ENCODE data around the gene SYT15. TPM values are rescaled to one million over a fixed set of nuclear protein-coding genes. Genes with fewer than 3 reads are reported as not detected.
"Not testable (repeated sequence)": the region's sequence is repeated elsewhere in the genome, so short reads cannot be mapped to it uniquely, and the experiment has no call there.

The SYT15 gene
- total RNA-seq, 1 experiment from 2014 or later = 0.64 TPM

DNA sequence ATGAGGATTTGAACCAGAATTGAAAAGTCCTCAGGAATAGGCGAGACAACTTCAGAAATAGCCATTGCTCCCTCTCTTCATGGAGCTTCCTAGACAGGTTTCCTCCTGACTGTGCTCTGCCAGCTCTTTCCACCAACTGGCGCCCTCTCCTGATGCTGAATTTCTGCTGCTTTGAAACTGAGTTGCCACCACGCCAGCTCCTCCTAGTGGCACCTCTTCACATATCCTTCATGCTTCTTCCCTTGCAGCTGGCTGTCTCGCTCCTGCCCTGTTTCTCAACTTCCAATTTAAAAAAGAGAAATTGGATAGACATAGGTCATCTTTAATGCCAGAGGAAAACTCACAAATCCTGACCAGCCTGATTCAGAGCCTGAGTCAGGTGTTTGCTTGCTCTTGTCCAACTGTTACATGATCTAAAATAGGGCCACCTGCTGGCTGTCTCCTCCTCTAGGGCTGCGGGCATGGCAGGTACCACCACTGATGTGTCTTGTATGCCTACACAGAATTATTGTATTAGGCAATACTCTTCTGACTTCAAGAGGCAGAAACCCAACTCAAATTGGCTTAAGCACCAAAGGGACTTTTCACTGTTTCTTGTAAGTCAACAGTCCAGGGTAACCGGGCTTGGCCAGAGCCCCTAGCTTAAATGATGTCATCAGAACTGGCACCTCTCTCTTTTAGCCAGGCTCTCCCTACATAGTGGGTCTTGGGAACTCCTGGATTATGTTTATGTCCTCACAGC lies 13.2 kb upstream of the SYT15 start:
- H3K27me3 ChIP-seq (replicated peaks; ENCODE audit: insufficient read depth, low read depth, low read length, poor library complexity); BruUV-seq (replicated peaks); CTCF ChIA-PET; H3K4me3 ChIP-seq (ENCODE audit: low read depth, low read length, poor library complexity, severe bottlenecking); H3K4me1 ChIP-seq (ENCODE audit: insufficient read depth, low read length, poor library complexity, severe bottlenecking); H3K9me3 ChIP-seq (ENCODE audit: low read depth, low read length, poor library complexity, severe bottlenecking); H3K36me3 ChIP-seq (ENCODE audit: insufficient read depth, low read length, poor library complexity, severe bottlenecking); POLR2A ChIA-PET (ENCODE audit: low non-redundant PET); H3K27ac ChIP-seq (ENCODE audit: low read depth, low read length, poor library complexity, severe bottlenecking): not testable (repeated sequence)
- DNase-seq (ENCODE audit: low spot score) = peak; percentile 58
- intact Hi-C loops (cut with micrococcal nuclease; ENCODE audit: unreplicated experiment) = loop anchor here (5.0 kb wide), 1 partner anchor 338 kb away; no protein-coding TSS in a partner anchor
- TF ChIP-seq, protein P1, sequence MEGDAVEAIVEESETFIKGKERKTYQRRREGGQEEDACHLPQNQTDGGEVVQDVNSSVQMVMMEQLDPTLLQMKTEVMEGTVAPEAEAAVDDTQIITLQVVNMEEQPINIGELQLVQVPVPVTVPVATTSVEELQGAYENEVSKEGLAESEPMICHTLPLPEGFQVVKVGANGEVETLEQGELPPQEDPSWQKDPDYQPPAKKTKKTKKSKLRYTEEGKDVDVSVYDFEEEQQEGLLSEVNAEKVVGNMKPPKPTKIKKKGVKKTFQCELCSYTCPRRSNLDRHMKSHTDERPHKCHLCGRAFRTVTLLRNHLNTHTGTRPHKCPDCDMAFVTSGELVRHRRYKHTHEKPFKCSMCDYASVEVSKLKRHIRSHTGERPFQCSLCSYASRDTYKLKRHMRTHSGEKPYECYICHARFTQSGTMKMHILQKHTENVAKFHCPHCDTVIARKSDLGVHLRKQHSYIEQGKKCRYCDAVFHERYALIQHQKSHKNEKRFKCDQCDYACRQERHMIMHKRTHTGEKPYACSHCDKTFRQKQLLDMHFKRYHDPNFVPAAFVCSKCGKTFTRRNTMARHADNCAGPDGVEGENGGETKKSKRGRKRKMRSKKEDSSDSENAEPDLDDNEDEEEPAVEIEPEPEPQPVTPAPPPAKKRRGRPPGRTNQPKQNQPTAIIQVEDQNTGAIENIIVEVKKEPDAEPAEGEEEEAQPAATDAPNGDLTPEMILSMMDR (conservative IDR thresholded peaks at IDR 0.05; ENCODE audit: low read depth, low read length) = peak; percentile 57

DNA sequence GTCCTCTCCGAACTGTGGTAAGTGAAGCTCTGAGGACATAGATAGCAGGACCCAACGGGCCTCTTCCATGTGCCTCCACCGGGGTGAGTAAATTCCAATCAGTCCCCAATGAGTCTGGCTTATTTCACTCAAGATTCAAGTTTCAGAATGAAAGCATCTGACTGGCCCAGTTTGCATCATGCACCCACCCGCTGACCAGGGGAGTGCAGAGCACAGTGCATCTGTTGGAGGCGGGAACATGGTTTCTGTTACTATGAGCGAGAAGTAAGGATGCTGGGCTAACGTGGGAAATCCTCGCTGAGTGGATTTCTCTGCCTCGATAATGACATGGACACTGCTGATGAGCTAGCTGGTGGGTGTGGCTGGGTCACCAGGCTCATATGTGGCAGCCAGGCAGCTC lies 11.8 kb upstream of the SYT15 start:
- DNase-seq (ENCODE audit: low spot score) = not testable (repeated sequence)

DNA sequence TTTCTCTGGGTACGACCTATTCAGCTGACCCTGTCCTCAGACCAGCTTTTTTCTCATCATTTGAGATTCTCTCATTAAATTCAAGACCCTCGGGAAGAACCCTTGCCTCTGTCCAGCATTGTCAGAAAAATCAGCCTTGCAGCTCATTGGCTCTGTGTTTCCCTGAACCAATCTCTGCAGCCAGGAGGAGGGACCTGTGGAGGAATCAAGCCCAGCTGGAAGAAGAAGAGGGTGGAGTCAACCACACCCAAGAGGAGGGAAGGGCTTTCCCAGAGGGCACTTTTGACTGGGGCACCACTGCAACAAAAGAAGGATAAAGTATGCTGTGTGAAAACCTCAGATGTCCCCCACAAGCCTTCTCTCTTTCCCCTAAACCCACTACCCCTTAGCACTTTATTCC lies 8.3 kb upstream of the SYT15 start:
- POLR2A ChIA-PET (ENCODE audit: low non-redundant PET); H3K27me3 ChIP-seq (replicated peaks; ENCODE audit: insufficient read depth, low read depth, low read length, poor library complexity); H3K27ac ChIP-seq (ENCODE audit: low read depth, low read length, poor library complexity, severe bottlenecking); H3K4me1 ChIP-seq (ENCODE audit: insufficient read depth, low read length, poor library complexity, severe bottlenecking); CTCF ChIA-PET; H3K4me3 ChIP-seq (ENCODE audit: low read depth, low read length, poor library complexity, severe bottlenecking); intact Hi-C loops (cut with micrococcal nuclease; ENCODE audit: unreplicated experiment); DNase-seq (ENCODE audit: low spot score); H3K36me3 ChIP-seq (ENCODE audit: insufficient read depth, low read length, poor library complexity, severe bottlenecking); H3K9me3 ChIP-seq (ENCODE audit: low read depth, low read length, poor library complexity, severe bottlenecking); BruUV-seq (replicated peaks): not testable (repeated sequence)

More for the DNA sequence above, 11.8 kb upstream of the SYT15 start:
- H3K36me3 ChIP-seq (ENCODE audit: insufficient read depth, low read length, poor library complexity, severe bottlenecking); BruUV-seq (replicated peaks); H3K9me3 ChIP-seq (ENCODE audit: low read depth, low read length, poor library complexity, severe bottlenecking); CTCF ChIA-PET; H3K4me1 ChIP-seq (ENCODE audit: insufficient read depth, low read length, poor library complexity, severe bottlenecking); H3K4me3 ChIP-seq (ENCODE audit: low read depth, low read length, poor library complexity, severe bottlenecking); H3K27me3 ChIP-seq (replicated peaks; ENCODE audit: insufficient read depth, low read depth, low read length, poor library complexity); POLR2A ChIA-PET (ENCODE audit: low non-redundant PET); H3K27ac ChIP-seq (ENCODE audit: low read depth, low read length, poor library complexity, severe bottlenecking): not testable (repeated sequence)
- intact Hi-C loops (cut with micrococcal nuclease; ENCODE audit: unreplicated experiment) = loop anchor here (5.0 kb wide), 1 partner anchor 340 kb away; no protein-coding TSS in a partner anchor

- POLR2A ChIA-PET (ENCODE audit: low non-redundant PET); H3K27ac ChIP-seq (ENCODE audit: low read depth, low read length, poor library complexity, severe bottlenecking); CTCF ChIA-PET; H3K9me3 ChIP-seq (ENCODE audit: low read depth, low read length, poor library complexity, severe bottlenecking); intact Hi-C loops (cut with micrococcal nuclease; ENCODE audit: unreplicated experiment); H3K4me3 ChIP-seq (ENCODE audit: low read depth, low read length, poor library complexity, severe bottlenecking); DNase-seq (ENCODE audit: low spot score); H3K36me3 ChIP-seq (ENCODE audit: insufficient read depth, low read length, poor library complexity, severe bottlenecking); H3K4me1 ChIP-seq (ENCODE audit: insufficient read depth, low read length, poor library complexity, severe bottlenecking); H3K27me3 ChIP-seq (replicated peaks; ENCODE audit: insufficient read depth, low read depth, low read length, poor library complexity); BruUV-seq (replicated peaks): not testable (repeated sequence)
Observed at GRCh38 chr10:46572765-46573164, 6.2 kb upstream of the SYT15 start.

DNA sequence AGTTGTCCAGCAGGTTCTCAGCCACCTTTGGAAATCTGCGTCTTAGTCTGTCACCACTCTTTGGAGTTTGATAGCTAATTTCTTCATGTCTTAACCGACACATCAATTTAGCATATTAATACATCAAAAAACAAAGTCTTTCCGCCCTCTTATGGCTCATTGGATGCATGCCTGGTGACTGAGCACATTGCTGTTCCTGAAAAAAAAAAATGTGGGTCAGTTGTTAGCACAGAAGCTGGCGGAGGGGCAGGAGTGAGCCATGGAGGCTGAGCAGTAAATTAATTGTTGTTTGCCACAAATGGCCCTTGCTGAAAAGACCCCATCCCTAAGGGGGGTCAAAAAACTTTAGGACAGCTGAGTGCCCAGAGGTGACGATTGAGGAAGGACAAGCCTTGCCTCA lies 5.6 kb upstream of the SYT15 start:
- H3K27ac ChIP-seq (ENCODE audit: low read depth, low read length, poor library complexity, severe bottlenecking); POLR2A ChIA-PET (ENCODE audit: low non-redundant PET); DNase-seq (ENCODE audit: low spot score); H3K4me3 ChIP-seq (ENCODE audit: low read depth, low read length, poor library complexity, severe bottlenecking); H3K36me3 ChIP-seq (ENCODE audit: insufficient read depth, low read length, poor library complexity, severe bottlenecking); H3K4me1 ChIP-seq (ENCODE audit: insufficient read depth, low read length, poor library complexity, severe bottlenecking); CTCF ChIA-PET; H3K27me3 ChIP-seq (replicated peaks; ENCODE audit: insufficient read depth, low read depth, low read length, poor library complexity); intact Hi-C loops (cut with micrococcal nuclease; ENCODE audit: unreplicated experiment); BruUV-seq (replicated peaks); H3K9me3 ChIP-seq (ENCODE audit: low read depth, low read length, poor library complexity, severe bottlenecking): not testable (repeated sequence)

DNA sequence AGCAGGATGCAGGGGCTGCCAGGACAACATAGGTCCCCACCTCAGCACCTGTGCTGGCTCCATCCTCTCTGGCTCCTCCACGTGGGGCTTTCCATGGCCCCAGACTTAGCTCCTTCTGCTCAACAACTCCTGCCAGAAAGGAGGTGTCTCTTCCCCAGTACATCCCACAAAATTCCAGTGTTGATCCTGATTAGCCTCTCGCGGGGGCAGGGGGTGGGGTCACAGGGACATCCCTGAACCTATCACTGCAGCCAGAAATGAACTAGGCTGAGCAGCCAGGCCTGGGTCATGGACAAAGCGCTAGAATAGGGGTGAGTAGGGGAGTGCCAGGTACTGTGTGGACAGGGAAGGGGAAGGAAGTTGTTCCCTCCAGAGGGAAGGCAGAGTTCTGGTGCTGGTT lies 5.0 kb upstream of the SYT15 start:
- CTCF ChIA-PET; H3K9me3 ChIP-seq (ENCODE audit: low read depth, low read length, poor library complexity, severe bottlenecking); intact Hi-C loops (cut with micrococcal nuclease; ENCODE audit: unreplicated experiment); BruUV-seq (replicated peaks); H3K27ac ChIP-seq (ENCODE audit: low read depth, low read length, poor library complexity, severe bottlenecking); H3K4me3 ChIP-seq (ENCODE audit: low read depth, low read length, poor library complexity, severe bottlenecking); H3K36me3 ChIP-seq (ENCODE audit: insufficient read depth, low read length, poor library complexity, severe bottlenecking); POLR2A ChIA-PET (ENCODE audit: low non-redundant PET); DNase-seq (ENCODE audit: low spot score); H3K4me1 ChIP-seq (ENCODE audit: insufficient read depth, low read length, poor library complexity, severe bottlenecking); H3K27me3 ChIP-seq (replicated peaks; ENCODE audit: insufficient read depth, low read depth, low read length, poor library complexity): not testable (repeated sequence)

GRCh38 chr10:46577624-46578473 lies 1.1 kb upstream of the SYT15 start:
- H3K27ac ChIP-seq (ENCODE audit: low read depth, low read length, poor library complexity, severe bottlenecking); H3K4me1 ChIP-seq (ENCODE audit: insufficient read depth, low read length, poor library complexity, severe bottlenecking); BruUV-seq (replicated peaks); H3K9me3 ChIP-seq (ENCODE audit: low read depth, low read length, poor library complexity, severe bottlenecking); POLR2A ChIA-PET (ENCODE audit: low non-redundant PET); H3K27me3 ChIP-seq (replicated peaks; ENCODE audit: insufficient read depth, low read depth, low read length, poor library complexity); H3K4me3 ChIP-seq (ENCODE audit: low read depth, low read length, poor library complexity, severe bottlenecking); H3K36me3 ChIP-seq (ENCODE audit: insufficient read depth, low read length, poor library complexity, severe bottlenecking); CTCF ChIA-PET; intact Hi-C loops (cut with micrococcal nuclease; ENCODE audit: unreplicated experiment); DNase-seq (ENCODE audit: low spot score): not testable (repeated sequence)

All from A673 (cell line).